ENCODE measurements around the gene TTC27.

GRCh38 chr2:32678825-32679224, 51.0 kb downstream of the TTC27 start:
- TF ChIP-seq CTCF (optimal IDR thresholded peaks at IDR 0.05 in 1 of 3, IDR thresholded peaks at IDR 0.05 in 1 of 3, conservative IDR thresholded peaks at IDR 0.05 in 1 of 3; ENCODE audit: extremely low read depth in 1 of 3, insufficient read depth in 2 of 3, low read length in 3 of 3), result no peak
- no peak for TF ChIP-seq EZH2 (IDR thresholded peaks at IDR 0.05; ENCODE audit: low read length)

Measured in keratinocyte (primary cell).